Fibroblast of mammary gland (primary cell): ENCODE measurements around the gene KIAA1958.

Experiments
- DNase-seq: peaks from one replicate; pipeline ENCODE4 v3.0.0-alpha.2; 2010; ENCODE audit warnings: low read depth
- H3K4me3 ChIP-seq: 2 replicates; pipeline ENCODE4 v1.5.1; 2011; ENCODE audit warnings: low read depth, mild to moderate bottlenecking, low read length, moderate library complexity; ENCODE audit not compliant: control insufficient read depth
- TF ChIP-seq, protein P1 (sequence below): conservative IDR thresholded peaks from 2 replicates; pipeline ENCODE4 v1.5.1; 2011; ENCODE audit warnings: low read depth, low read length, inconsistent platforms; ENCODE audit not compliant: control insufficient read depth, insufficient read depth

Gene KIAA1958

DNA sequence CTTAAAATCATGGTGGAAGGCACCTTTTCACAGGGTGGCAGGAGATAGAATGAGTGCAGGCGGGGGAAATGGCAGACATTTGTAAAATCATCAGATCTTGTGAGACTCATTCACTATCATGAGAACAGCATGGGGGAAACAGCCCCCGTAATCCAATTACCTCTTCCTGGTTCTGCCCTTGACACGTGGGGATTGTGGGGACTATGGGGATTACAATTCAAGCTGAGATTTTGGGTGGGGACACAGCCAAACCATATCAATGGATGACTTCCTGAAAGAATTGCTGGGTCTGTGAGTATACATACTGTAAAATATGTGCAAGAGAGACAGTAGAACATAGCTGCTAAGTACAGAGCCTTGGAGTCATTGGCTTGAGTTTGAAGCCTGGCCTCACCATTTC is 47.0 kb downstream of the KIAA1958 start:
- TF ChIP-seq, protein P1, sequence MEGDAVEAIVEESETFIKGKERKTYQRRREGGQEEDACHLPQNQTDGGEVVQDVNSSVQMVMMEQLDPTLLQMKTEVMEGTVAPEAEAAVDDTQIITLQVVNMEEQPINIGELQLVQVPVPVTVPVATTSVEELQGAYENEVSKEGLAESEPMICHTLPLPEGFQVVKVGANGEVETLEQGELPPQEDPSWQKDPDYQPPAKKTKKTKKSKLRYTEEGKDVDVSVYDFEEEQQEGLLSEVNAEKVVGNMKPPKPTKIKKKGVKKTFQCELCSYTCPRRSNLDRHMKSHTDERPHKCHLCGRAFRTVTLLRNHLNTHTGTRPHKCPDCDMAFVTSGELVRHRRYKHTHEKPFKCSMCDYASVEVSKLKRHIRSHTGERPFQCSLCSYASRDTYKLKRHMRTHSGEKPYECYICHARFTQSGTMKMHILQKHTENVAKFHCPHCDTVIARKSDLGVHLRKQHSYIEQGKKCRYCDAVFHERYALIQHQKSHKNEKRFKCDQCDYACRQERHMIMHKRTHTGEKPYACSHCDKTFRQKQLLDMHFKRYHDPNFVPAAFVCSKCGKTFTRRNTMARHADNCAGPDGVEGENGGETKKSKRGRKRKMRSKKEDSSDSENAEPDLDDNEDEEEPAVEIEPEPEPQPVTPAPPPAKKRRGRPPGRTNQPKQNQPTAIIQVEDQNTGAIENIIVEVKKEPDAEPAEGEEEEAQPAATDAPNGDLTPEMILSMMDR, result no peak
- DNase-seq, result no peak
- no peak overlapping the region for H3K4me3 ChIP-seq

DNA sequence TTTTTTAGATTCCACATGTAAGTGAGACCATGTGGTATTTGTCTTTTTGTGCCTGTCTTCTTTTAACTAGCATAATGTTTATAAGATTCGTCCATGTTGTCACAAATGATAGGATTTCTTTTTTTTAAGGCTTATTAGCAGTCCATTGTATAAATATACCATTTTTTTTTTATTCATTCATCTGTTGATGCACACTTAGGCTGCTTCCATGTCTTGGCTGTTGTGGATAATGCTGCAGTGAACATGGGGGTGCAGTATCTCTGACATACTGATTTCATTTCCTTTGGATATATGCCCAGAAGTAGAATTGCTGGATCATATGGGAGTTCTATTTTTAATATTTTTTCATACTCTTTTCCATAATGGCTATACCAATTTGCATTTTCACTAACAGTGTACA is 48.7 kb downstream of the KIAA1958 start:
- peak; percentile 37 for DNase-seq
- TF ChIP-seq, protein P1, result no peak
- H3K4me3 ChIP-seq, result no peak overlapping the region

DNA sequence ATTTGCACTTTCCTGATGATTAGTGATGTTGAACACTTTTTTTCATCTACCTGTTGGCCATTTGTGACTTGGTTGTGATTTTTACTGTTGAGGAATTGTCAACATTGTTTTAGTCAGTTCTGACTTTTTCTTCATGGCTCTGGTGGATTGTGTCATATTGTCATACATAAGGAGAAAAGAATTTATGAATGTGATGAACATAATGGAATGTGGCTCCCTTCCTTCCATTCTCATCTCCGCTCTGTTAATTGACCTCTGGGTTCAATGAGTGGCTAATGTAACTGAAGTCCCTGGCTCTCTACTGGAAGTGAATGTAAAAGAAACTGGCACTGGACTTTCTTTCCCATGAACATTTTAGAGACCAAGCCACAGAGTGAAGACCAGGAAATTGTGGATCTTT is 49.2 kb downstream of the KIAA1958 start:
- no peak overlapping the region for H3K4me3 ChIP-seq
- DNase-seq, result peak; percentile 45
- TF ChIP-seq, protein P1, result no peak

DNA sequence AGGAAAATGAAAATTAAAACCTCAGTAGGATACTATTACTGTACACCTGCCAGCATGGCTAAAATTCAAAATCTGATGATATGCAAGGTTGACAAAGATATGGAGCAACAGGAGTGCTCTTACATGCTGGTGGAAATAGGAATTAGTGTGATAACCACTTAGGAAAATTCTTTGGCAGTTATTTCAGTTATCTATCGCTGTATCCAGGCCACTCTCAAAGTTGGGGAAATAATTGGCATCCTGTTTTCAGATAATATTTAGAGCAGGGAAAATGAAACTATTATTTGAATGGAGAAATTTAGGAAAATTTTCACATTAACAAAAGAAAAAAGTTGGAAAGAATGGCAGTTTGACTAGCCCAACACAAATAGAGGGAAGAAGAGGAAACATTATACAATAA is 50.9 kb downstream of the KIAA1958 start:
- no peak overlapping the region for H3K4me3 ChIP-seq
- no peak for DNase-seq
- TF ChIP-seq, protein P1, result no peak

DNA sequence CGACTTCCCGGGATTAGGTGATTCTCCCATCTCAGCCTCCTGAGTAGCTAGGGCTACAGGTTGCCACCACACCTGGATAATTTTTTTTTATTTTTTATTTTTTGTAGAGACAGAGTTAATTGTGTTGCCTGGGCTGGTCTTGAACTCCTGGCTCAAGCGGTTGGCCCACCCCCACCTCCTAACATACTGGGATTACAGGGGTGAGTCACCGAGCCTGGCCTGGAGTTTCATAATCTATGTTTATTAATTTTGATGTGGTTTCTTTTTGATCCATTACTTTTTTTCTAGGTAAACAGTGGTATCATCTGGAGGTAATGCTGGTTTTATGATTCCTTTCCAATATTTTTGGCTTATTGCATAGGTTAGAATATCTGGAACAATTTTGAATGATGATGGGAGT is 54.2 kb downstream of the KIAA1958 start:
- TF ChIP-seq, protein P1, result no peak
- no peak for DNase-seq
- no peak overlapping the region for H3K4me3 ChIP-seq

DNA sequence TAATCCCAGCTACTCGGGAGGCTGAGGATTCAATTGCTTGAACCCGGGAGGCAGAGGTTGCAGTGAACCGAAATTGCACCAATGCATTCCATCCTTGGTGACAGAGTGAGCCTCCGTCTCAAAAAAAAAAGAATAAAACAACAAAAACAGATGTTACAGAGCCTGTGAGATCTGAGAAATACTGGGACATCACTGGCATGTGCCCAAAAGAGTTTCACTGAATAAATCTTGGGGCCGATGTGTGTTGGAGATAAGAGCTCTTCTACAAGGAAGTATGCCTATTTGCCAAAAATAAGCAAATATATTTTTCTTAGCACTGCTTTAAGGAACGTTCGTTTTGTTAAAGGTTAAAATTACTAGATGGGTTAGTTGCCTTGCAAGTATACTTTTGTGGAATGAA is 55.1 kb downstream of the KIAA1958 start:
- H3K4me3 ChIP-seq, result no peak overlapping the region
- TF ChIP-seq, protein P1, result no peak
- peak; percentile 40 for DNase-seq
